Duodenal mucosa (tissue), 2 donors: ENCODE measurements around the gene GPX4.

ENCODE experiments used
- H3K27ac ChIP-seq: one replicate; pipeline ENCODE4 v1.7.0; 2013; ENCODE audit warnings: low read depth, low read length
- H3K27me3 ChIP-seq, 2 donors: one replicate each; pipeline ENCODE4 v1.7.0; 2013; ENCODE audit warnings: low read length in 2 of 2, control low read depth in 1 of 2; ENCODE audit not compliant: insufficient read depth in 2 of 2, control insufficient read depth in 1 of 2
- H3K36me3 ChIP-seq, 2 donors: one replicate each; pipeline ENCODE4 v1.7.0; 2013; ENCODE audit warnings: low read length in 2 of 2, control low read depth in 1 of 2; ENCODE audit not compliant: insufficient read depth in 2 of 2, control insufficient read depth in 1 of 2
- H3K4me1 ChIP-seq, 2 donors: one replicate each; pipeline ENCODE4 v1.7.0; 2013; ENCODE audit warnings: low read length in 2 of 2, control low read depth in 1 of 2; ENCODE audit not compliant: insufficient read depth in 2 of 2, control insufficient read depth in 1 of 2
- H3K4me3 ChIP-seq, 2 donors: one replicate each; pipeline ENCODE4 v1.7.0; 2013; ENCODE audit warnings: low read length in 2 of 2, low read depth in 1 of 2
- H3K9ac ChIP-seq, 2 donors: one replicate each; pipeline ENCODE4 v1.7.0; 2013; ENCODE audit warnings: low read length in 2 of 2, low read depth in 1 of 2
- H3K9me3 ChIP-seq, 2 donors: one replicate each; pipeline ENCODE4 v1.7.0; 2013; ENCODE audit warnings: low read length in 2 of 2, control low read depth in 1 of 2; ENCODE audit not compliant: control insufficient read depth in 1 of 2

The GPX4 gene

GRCh38 chr19:1094655-1094977 lies 9.2 kb upstream of the GPX4 start:
- peaks cover 5 to 18% of the 10 kb centered on the region in 2 donors for H3K36me3 ChIP-seq
- H3K27ac ChIP-seq = no peak overlapping the region
- peak overlapping the region; percentile 87 to 90 for H3K9ac ChIP-seq
- H3K27me3 ChIP-seq = no peaks in the 10 kb centered on the region
- no peaks in the 10 kb centered on the region for H3K9me3 ChIP-seq
- peak overlapping the region; percentile 90 to 94 for H3K4me3 ChIP-seq
- H3K4me1 ChIP-seq = peaks cover 28 to 36% of the 10 kb centered on the region in 2 donors

GRCh38 chr19:1094978-1095701 lies 8.7 kb upstream of the GPX4 start, which contains the start of gene POLR2E:
TSS of gene POLR2E (minus strand) at chr19:1095375. CDS start at chr19:1095315, 60 bp downstream.
- no peaks in the 10 kb centered on the region for H3K27me3 ChIP-seq
- peaks cover 5 to 17% of the 10 kb centered on the region in 2 donors for H3K36me3 ChIP-seq
- H3K9ac ChIP-seq = peak within 1 kb of the TSS; percentile 87 to 90
- peaks cover 28 to 36% of the 10 kb centered on the region in 2 donors for H3K4me1 ChIP-seq
- peak within 1 kb of the TSS; percentile 66 for H3K27ac ChIP-seq
- H3K4me3 ChIP-seq = peak within 1 kb of the TSS; percentile 90 to 94
- H3K9me3 ChIP-seq = no peaks in the 10 kb centered on the region

GRCh38 chr19:1097810-1098176 lies 6.0 kb upstream of the GPX4 start:
- peak overlapping the region; percentile 89 for H3K27ac ChIP-seq
- H3K9ac ChIP-seq = peak overlapping the region; percentile 33 to 57

GRCh38 chr19:1098177-1099051 lies 5.4 kb upstream of the GPX4 start:
- Histone ChIP-seq H3K9ac (peak overlapping the region; percentile 48 to 57), H3K4me1 (peaks cover 44 to 57% of the 10 kb centered on the region in 2 donors), H3K36me3 (no peaks in the 10 kb centered on the region), H3K27ac (peak overlapping the region; percentile 89), H3K4me3 (peak overlapping the region in 1 of 2 donors; percentile 32), H3K9me3 (no peaks in the 10 kb centered on the region), H3K27me3 (no peaks in the 10 kb centered on the region)

More at GRCh38 chr19:1097810-1098176, 6.0 kb upstream of the GPX4 start:
- Histone ChIP-seq H3K9me3 (no peaks in the 10 kb centered on the region), H3K27me3 (no peaks in the 10 kb centered on the region), H3K4me3 (no peak overlapping the region), H3K36me3 (no peaks in the 10 kb centered on the region), H3K4me1 (peaks cover 41 to 51% of the 10 kb centered on the region in 2 donors)

- Histone ChIP-seq H3K9ac (peak overlapping the region; percentile 38 to 39), H3K4me1 (peaks cover 41 to 49% of the 10 kb centered on the region in 2 donors), H3K9me3 (no peaks in the 10 kb centered on the region), H3K27ac (peak overlapping the region; percentile 83), H3K4me3 (peak overlapping the region in 1 of 2 donors; percentile 28), H3K36me3 (peaks cover 0 to 3% of the 10 kb centered on the region in 2 donors), H3K27me3 (no peaks in the 10 kb centered on the region)
These were observed 2.5 kb upstream of the GPX4 start for GRCh38 chr19:1101337-1101698.

GRCh38 chr19:1102407-1103131 lies 1.2 kb upstream of the GPX4 start:
- Histone ChIP-seq H3K4me1 (peaks cover 50 to 54% of the 10 kb centered on the region in 2 donors), H3K4me3 (peak overlapping the region in 1 of 2 donors; percentile 9)

GRCh38 chr19:1103132-1103707 lies 574 bp upstream of the GPX4 start:
- peak overlapping the region in 1 of 2 donors; percentile 45 for H3K4me3 ChIP-seq
- H3K27me3 ChIP-seq = no peaks in the 10 kb centered on the region
- H3K36me3 ChIP-seq = peaks cover 0 to 13% of the 10 kb centered on the region in 2 donors
- H3K9ac ChIP-seq = peak overlapping the region in 1 of 2 donors; percentile 75
- peaks cover 45 to 48% of the 10 kb centered on the region in 2 donors for H3K4me1 ChIP-seq
- H3K9me3 ChIP-seq = no peaks in the 10 kb centered on the region
- peak overlapping the region; percentile 99 for H3K27ac ChIP-seq

More at GRCh38 chr19:1102407-1103131, 1.2 kb upstream of the GPX4 start:
- Histone ChIP-seq H3K9me3 (no peaks in the 10 kb centered on the region), H3K27me3 (no peaks in the 10 kb centered on the region), H3K9ac (peak overlapping the region; percentile 13 to 20), H3K36me3 (peaks cover 0 to 11% of the 10 kb centered on the region in 2 donors), H3K27ac (peak overlapping the region; percentile 83)

- Histone ChIP-seq H3K27ac (peak overlapping the region; percentile 99), H3K4me3 (peak overlapping the region; percentile 74 to 75), H3K36me3 (peaks cover 0 to 21% of the 10 kb centered on the region in 2 donors), H3K27me3 (no peaks in the 10 kb centered on the region), H3K9me3 (no peaks in the 10 kb centered on the region), H3K9ac (peak overlapping the region; percentile 73 to 81), H3K4me1 (peaks cover 35 to 36% of the 10 kb centered on the region in 2 donors)
These were observed 665 bp downstream of the GPX4 start for GRCh38 chr19:1104311-1105007.
